ENCODE data around the gene RAPGEF6. TPM values are rescaled to one million over a fixed set of nuclear protein-coding genes. Genes with fewer than 3 reads are reported as not detected.
"Not testable (repeated sequence)": the region's sequence is repeated elsewhere in the genome, so short reads cannot be mapped to it uniquely, and the experiment has no call there.

The RAPGEF6 gene
- total and polyA plus RNA-seq, 2 experiments from 2014 or later: 9.5 to 20.3 TPM

GRCh38 chr5:131400585-131400984, 234.4 kb downstream of the RAPGEF6 start:
- H3K27ac ChIP-seq (ENCODE audit: low read depth): no peak overlapping the region
- H3K9me2 ChIP-seq (ENCODE audit: insufficient read depth): no peaks in the 10 kb centered on the region
- Mint-ChIP-seq H3K36me3 (ENCODE audit: low read depth) (peaks cover 27% of the 10 kb centered on the region), H3K27me3 (ENCODE audit: insufficient read depth, low read depth, poor library complexity) (peaks cover 4% of the 10 kb centered on the region), H3K4me3 (no peak overlapping the region), H3K9me3 (peaks cover 11% of the 10 kb centered on the region; the same call in 2 of the 3 replicates), H3K27ac (no peak overlapping the region), H3K4me1 (no peaks in the 10 kb centered on the region)
- no peak overlapping the region for H3K4me3 ChIP-seq
- H3K79me2 ChIP-seq (replicated peaks; ENCODE audit: insufficient read depth): no peaks in the 10 kb centered on the region
- 0 out of 2 replicates have a peak, but pooled peaks cover 3% of the 10 kb centered on the region for H3K36me3 ChIP-seq (ENCODE audit: insufficient read depth)
- H4K20me1 ChIP-seq (replicated peaks; ENCODE audit: insufficient read depth): no peaks in the 10 kb centered on the region
- no peak for TF ChIP-seq POLR2AphosphoS5 (IDR thresholded peaks at IDR 0.05; ENCODE audit: low read depth)
- TF ChIP-seq ZNF114 (CRISPR knock-in tag; IDR thresholded peaks at IDR 0.05): no peak
- no peak for TF ChIP-seq NANOG (IDR thresholded peaks at IDR 0.05; ENCODE audit: borderline replicate concordance)
- TF ChIP-seq EZH2 (IDR thresholded peaks at IDR 0.05; ENCODE audit: low read depth, unreplicated experiment): no peak
- no peak for TF ChIP-seq ZNF331 (CRISPR knock-in tag; IDR thresholded peaks at IDR 0.05; ENCODE audit: low read depth)
- no peak for TF ChIP-seq ETS1 (IDR thresholded peaks at IDR 0.05)
- TF ChIP-seq CREB1 (CRISPR knock-in tag; IDR thresholded peaks at IDR 0.05; ENCODE audit: low read depth): no peak
- TF ChIP-seq ZNF462 (CRISPR knock-in tag; IDR thresholded peaks at IDR 0.05): no peak
- no peak for TF ChIP-seq EZH2phosphoT487 (IDR thresholded peaks at IDR 0.05; ENCODE audit: unreplicated experiment)
- no peaks in the 10 kb centered on the region for H3K4me1 ChIP-seq (ENCODE audit: insufficient read depth)
- no peak overlapping the region for H3K4me2 ChIP-seq
- ATAC-seq: no peak
- H3F3A ChIP-seq (replicated peaks; ENCODE audit: low read depth): no peaks in the 10 kb centered on the region
- DNase-seq (ENCODE audit: low spot score): no peak
- H2AFZ ChIP-seq: no peak overlapping the region
- H3K27me3 ChIP-seq (ENCODE audit: insufficient read depth): no peaks in the 10 kb centered on the region

GRCh38 chr5:131399007-131399406, 236.0 kb downstream of the RAPGEF6 start:
- peaks cover 11% of the 10 kb centered on the region; the same call in 2 of the 3 replicates for H3K9me3 Mint-ChIP-seq
- not testable (repeated sequence) for H3K27ac ChIP-seq (ENCODE audit: low read depth); H3K27me3 ChIP-seq (ENCODE audit: insufficient read depth); H3K4me3 ChIP-seq; H2AFZ ChIP-seq; ATAC-seq; H3K36me3 ChIP-seq (ENCODE audit: insufficient read depth); H3K4me3 Mint-ChIP-seq; H3K79me2 ChIP-seq (replicated peaks; ENCODE audit: insufficient read depth); H3K4me1 ChIP-seq (ENCODE audit: insufficient read depth); H4K20me1 ChIP-seq (replicated peaks; ENCODE audit: insufficient read depth); H3K4me1 Mint-ChIP-seq; DNase-seq (ENCODE audit: low spot score); H3F3A ChIP-seq (replicated peaks; ENCODE audit: low read depth); H3K4me2 ChIP-seq; H3K27ac Mint-ChIP-seq; H3K9me2 ChIP-seq (ENCODE audit: insufficient read depth); H3K27me3 Mint-ChIP-seq (ENCODE audit: insufficient read depth, low read depth, poor library complexity)
- H3K36me3 Mint-ChIP-seq (ENCODE audit: low read depth): peaks cover 36% of the 10 kb centered on the region

Measured in GM23338 (cell line).